HepG2 (cell line): ENCODE results near the gene CPLANE2. TPM values are rescaled to one million over a fixed set of nuclear protein-coding genes. Genes with fewer than 3 reads are reported as not detected.

Experiments used
- RBFOX2 ChIP-seq: fragments of 200-400 bp; formaldehyde crosslinking; IDR thresholded peaks from 2 replicates; pipeline ENCODE4 v1.6.1; 2017; ENCODE audit warnings: low read depth, mild to moderate bottlenecking, low read length
- ZNF777 ChIP-seq: sonication (generic); formaldehyde crosslinking; IDR thresholded peaks from 2 replicates; pipeline ENCODE4 v1.4.0; 2020; ENCODE audit warnings: missing genetic modification reagents
- polyA plus RNA-seq, 8 experiments: library from polyadenylated mRNA; depleted of rRNA in 3 of 8; stranded (reverse) in 7 of 8; unstranded in 1 of 8; fragments of >200 nt; fragmentation: Illumina TruSeq in 4 of 8; extraction: Trizol in 4 of 8; gene quantifications; 2 replicates each; pipeline versions ENCODE4 v1.2.1 to v1.2.3, GENCODE V29; 2011 to 2016; ENCODE audit warnings: low read depth in 4 of 8, missing spikeins in 1 of 8, mixed read lengths in 1 of 8; ENCODE audit not compliant: insufficient read depth in 1 of 8
- total RNA-seq, 5 experiments: library from RNA; depleted of rRNA; stranded (reverse); fragments of >200 nt; fragmentation: Illumina TruSeq; extraction: Trizol; gene quantifications; 2 replicates each; pipeline ENCODE4 v1.2.3, GENCODE V29; 2016; ENCODE audit warnings: low read depth in 1 of 5
- TF ChIP-seq, protein P1 (sequence below): sonication (generic); formaldehyde crosslinking; IDR thresholded peaks from 2 replicates; pipeline ENCODE4 v1.5.0; 2020; ENCODE audit warnings: missing genetic modification reagents, mild to moderate bottlenecking, borderline replicate concordance
- TF ChIP-seq, protein P2 (sequence below): sonication (generic); formaldehyde crosslinking; IDR thresholded peaks from 2 replicates; pipeline ENCODE4 v1.5.0; 2020; ENCODE audit warnings: mild to moderate bottlenecking, missing genetic modification reagents, borderline replicate concordance
- TF ChIP-seq, protein P3 (sequence below): sonication (generic); formaldehyde crosslinking; IDR thresholded peaks from 2 replicates; pipeline ENCODE4 v1.5.0; 2020; ENCODE audit warnings: mild to moderate bottlenecking, missing genetic modification reagents
- TF ChIP-seq, protein P4 (sequence below): sonication (generic); formaldehyde crosslinking; IDR thresholded peaks from 2 replicates; pipeline ENCODE4 v1.4.0; 2020; ENCODE audit warnings: missing genetic modification reagents

CPLANE2 gene
- total and polyA plus RNA-seq, 2 of the 13 experiments (the other 11 are each of a cell fraction or from before 2014, with no cell fraction given), result 0.29 to 1.6 TPM

DNA sequence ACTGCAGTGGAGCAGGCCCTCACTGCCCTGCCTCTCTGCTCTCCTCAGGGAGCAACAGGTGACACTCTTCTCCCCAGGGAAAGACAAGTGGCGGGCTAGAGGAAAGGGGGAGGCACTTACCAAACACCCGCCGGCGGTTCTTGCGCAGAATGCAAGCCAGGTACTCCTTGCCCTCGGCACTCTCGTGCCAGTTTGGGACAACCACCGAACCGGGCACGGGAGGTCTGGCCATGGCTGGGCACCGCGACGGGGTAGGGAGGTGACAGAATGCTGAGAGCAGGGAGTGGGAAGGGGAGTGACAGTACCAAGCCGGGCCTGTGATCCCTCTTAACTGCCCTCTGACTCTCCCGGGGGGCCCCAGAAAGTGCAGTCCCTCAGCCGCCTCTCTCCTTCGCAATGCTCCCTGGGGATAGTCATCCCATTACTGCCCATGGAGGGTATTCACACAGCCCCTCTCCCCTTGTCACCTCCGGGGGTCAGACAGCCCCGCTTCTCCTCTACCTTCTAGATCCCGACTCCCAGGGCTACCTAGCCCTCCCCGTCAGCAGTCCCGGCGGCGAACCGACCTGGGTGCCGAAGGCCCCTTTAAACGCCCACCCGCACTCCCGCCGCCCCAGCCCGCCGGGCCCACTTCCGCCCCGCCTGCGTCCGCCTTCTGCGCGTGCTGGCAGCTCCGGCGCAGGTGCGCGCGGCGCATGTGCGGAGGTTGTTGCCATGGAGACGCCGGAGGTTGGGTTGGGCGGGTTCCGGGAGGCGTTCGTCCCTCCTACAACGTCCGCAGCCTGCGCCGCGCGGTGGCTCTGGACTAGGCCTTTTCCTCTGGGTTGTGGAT, at the start of gene CPLANE2 (continued):
- TF ChIP-seq, protein P1, sequence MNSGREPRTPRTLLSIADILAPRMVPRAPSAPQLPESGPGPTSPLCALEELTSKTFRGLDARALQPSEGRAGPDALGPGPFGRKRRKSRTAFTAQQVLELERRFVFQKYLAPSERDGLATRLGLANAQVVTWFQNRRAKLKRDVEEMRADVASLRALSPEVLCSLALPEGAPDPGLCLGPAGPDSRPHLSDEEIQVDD (CRISPR knock-in tag), result no peak
- TF ChIP-seq RBFOX2 (peak; percentile 64; the same call in 1 of the 2 replicates), ZNF777 (CRISPR knock-in tag) (peak; percentile 60; the same call in 1 of the 2 replicates)
- TF ChIP-seq, protein P2, sequence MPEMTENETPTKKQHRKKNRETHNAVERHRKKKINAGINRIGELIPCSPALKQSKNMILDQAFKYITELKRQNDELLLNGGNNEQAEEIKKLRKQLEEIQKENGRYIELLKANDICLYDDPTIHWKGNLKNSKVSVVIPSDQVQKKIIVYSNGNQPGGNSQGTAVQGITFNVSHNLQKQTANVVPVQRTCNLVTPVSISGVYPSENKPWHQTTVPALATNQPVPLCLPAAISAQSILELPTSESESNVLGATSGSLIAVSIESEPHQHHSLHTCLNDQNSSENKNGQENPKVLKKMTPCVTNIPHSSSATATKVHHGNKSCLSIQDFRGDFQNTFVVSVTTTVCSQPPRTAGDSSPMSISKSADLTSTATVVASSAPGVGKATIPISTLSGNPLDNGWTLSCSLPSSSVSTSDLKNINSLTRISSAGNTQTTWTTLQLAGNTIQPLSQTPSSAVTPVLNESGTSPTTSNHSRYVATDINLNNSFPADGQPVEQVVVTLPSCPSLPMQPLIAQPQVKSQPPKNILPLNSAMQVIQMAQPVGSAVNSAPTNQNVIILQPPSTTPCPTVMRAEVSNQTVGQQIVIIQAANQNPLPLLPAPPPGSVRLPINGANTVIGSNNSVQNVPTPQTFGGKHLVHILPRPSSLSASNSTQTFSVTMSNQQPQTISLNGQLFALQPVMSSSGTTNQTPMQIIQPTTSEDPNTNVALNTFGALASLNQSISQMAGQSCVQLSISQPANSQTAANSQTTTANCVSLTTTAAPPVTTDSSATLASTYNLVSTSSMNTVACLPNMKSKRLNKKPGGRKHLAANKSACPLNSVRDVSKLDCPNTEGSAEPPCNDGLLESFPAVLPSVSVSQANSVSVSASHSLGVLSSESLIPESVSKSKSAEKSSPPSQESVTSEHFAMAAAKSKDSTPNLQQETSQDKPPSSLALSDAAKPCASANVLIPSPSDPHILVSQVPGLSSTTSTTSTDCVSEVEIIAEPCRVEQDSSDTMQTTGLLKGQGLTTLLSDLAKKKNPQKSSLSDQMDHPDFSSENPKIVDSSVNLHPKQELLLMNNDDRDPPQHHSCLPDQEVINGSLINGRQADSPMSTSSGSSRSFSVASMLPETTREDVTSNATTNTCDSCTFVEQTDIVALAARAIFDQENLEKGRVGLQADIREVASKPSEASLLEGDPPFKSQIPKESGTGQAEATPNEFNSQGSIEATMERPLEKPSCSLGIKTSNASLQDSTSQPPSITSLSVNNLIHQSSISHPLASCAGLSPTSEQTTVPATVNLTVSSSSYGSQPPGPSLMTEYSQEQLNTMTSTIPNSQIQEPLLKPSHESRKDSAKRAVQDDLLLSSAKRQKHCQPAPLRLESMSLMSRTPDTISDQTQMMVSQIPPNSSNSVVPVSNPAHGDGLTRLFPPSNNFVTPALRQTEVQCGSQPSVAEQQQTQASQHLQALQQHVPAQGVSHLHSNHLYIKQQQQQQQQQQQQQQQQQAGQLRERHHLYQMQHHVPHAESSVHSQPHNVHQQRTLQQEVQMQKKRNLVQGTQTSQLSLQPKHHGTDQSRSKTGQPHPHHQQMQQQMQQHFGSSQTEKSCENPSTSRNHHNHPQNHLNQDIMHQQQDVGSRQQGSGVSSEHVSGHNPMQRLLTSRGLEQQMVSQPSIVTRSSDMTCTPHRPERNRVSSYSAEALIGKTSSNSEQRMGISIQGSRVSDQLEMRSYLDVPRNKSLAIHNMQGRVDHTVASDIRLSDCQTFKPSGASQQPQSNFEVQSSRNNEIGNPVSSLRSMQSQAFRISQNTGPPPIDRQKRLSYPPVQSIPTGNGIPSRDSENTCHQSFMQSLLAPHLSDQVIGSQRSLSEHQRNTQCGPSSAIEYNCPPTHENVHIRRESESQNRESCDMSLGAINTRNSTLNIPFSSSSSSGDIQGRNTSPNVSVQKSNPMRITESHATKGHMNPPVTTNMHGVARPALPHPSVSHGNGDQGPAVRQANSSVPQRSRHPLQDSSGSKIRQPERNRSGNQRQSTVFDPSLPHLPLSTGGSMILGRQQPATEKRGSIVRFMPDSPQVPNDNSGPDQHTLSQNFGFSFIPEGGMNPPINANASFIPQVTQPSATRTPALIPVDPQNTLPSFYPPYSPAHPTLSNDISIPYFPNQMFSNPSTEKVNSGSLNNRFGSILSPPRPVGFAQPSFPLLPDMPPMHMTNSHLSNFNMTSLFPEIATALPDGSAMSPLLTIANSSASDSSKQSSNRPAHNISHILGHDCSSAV (CRISPR knock-in tag), result no peak
- TF ChIP-seq, protein P3, sequence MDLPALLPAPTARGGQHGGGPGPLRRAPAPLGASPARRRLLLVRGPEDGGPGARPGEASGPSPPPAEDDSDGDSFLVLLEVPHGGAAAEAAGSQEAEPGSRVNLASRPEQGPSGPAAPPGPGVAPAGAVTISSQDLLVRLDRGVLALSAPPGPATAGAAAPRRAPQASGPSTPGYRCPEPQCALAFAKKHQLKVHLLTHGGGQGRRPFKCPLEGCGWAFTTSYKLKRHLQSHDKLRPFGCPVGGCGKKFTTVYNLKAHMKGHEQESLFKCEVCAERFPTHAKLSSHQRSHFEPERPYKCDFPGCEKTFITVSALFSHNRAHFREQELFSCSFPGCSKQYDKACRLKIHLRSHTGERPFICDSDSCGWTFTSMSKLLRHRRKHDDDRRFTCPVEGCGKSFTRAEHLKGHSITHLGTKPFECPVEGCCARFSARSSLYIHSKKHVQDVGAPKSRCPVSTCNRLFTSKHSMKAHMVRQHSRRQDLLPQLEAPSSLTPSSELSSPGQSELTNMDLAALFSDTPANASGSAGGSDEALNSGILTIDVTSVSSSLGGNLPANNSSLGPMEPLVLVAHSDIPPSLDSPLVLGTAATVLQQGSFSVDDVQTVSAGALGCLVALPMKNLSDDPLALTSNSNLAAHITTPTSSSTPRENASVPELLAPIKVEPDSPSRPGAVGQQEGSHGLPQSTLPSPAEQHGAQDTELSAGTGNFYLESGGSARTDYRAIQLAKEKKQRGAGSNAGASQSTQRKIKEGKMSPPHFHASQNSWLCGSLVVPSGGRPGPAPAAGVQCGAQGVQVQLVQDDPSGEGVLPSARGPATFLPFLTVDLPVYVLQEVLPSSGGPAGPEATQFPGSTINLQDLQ (CRISPR knock-in tag), result no peak
- TF ChIP-seq, protein P4, sequence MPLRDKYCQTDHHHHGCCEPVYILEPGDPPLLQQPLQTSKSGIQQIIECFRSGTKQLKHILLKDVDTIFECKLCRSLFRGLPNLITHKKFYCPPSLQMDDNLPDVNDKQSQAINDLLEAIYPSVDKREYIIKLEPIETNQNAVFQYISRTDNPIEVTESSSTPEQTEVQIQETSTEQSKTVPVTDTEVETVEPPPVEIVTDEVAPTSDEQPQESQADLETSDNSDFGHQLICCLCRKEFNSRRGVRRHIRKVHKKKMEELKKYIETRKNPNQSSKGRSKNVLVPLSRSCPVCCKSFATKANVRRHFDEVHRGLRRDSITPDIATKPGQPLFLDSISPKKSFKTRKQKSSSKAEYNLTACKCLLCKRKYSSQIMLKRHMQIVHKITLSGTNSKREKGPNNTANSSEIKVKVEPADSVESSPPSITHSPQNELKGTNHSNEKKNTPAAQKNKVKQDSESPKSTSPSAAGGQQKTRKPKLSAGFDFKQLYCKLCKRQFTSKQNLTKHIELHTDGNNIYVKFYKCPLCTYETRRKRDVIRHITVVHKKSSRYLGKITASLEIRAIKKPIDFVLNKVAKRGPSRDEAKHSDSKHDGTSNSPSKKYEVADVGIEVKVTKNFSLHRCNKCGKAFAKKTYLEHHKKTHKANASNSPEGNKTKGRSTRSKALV (CRISPR knock-in tag), result 0 out of 2 replicates have a peak, but pooled peaks have one; percentile 26
